Thyroid gland (tissue), 4 donors: ENCODE data around the gene CNTN1.

Experiments used
- POLR2A ChIP-seq, 2 donors: fragments of 450-650 bp; IDR thresholded peaks; one replicate each; pipeline ENCODE4 v1.6.1; 2017; ENCODE audit warnings: antibody characterized with exemption in 2 of 2, mild to moderate bottlenecking in 2 of 2, moderate library complexity in 1 of 2
- TF ChIP-seq, protein P1 (sequence below), 6 experiments: fragments of 200-600 bp in 3 of 6; fragments of 450-650 bp in 3 of 6; sonication (generic) in 3 of 6; IDR thresholded peaks; one replicate each; pipeline ENCODE4 v1.5.1; 2016 to 2019; ENCODE audit warnings: antibody characterized with exemption in 6 of 6, mild to moderate bottlenecking in 2 of 6, inconsistent platforms in 1 of 6, moderate library complexity in 1 of 6

DNA sequence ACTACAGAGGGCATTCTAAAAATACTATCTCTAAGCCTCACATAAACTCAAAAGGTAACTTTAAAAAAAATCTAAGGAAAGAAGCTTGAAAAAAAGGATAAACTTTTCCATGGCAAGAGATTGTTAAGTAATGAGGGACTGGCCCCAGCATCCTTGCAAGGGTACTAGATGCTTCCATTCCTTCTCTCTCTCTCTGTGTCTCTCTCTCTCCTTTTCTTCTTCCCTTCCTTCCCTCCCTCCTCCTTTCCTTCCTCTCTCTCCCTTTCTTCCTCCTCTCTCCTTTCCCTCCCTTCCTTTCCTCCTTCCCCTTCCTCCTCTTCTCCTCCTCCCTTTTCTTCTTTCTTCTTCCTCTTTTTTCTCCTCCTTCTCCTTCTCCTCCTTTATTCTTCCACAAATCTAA, 23.8 kb downstream of the CNTN1 start:
- TF ChIP-seq, protein P1, sequence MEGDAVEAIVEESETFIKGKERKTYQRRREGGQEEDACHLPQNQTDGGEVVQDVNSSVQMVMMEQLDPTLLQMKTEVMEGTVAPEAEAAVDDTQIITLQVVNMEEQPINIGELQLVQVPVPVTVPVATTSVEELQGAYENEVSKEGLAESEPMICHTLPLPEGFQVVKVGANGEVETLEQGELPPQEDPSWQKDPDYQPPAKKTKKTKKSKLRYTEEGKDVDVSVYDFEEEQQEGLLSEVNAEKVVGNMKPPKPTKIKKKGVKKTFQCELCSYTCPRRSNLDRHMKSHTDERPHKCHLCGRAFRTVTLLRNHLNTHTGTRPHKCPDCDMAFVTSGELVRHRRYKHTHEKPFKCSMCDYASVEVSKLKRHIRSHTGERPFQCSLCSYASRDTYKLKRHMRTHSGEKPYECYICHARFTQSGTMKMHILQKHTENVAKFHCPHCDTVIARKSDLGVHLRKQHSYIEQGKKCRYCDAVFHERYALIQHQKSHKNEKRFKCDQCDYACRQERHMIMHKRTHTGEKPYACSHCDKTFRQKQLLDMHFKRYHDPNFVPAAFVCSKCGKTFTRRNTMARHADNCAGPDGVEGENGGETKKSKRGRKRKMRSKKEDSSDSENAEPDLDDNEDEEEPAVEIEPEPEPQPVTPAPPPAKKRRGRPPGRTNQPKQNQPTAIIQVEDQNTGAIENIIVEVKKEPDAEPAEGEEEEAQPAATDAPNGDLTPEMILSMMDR (IDR thresholded peaks at IDR 0.05), result no peak
- TF ChIP-seq POLR2A (IDR thresholded peaks at IDR 0.05), result no peak
